GM12878 (cell line): ENCODE results near the gene CR2. TPM values are rescaled to one million over a fixed set of nuclear protein-coding genes. Genes with fewer than 3 reads are reported as not detected.

Experiments
- ATAC-seq: fragments of 200-7000 bp; cut with Tn5 transposase; 3 replicates; pipeline ENCODE4 v1.9.1; 2020; ENCODE audit warnings: mild to moderate bottlenecking, moderate library complexity
- BruUV-seq: library from RNA; stranded (reverse); fragments of 400-500 nt; replicated peaks from 2 replicates; lab custom pipeline; 2021; lab: Mats Ljungman, UMichigan
- CTCF ChIA-PET: fragments of 300-600 bp; sonication (Branson Sonifier 250); formaldehyde crosslinking; extraction: SDS; loops from one replicate; lab custom pipeline; 2021; ENCODE audit warnings: inconsistent platforms; lab: Yijun Ruan, JAX
- POLR2A ChIA-PET: fragments of 350-600 bp; formaldehyde crosslinking; extraction: SDS; loops from one replicate; lab custom pipeline; 2021; ENCODE audit warnings: inconsistent platforms; lab: Charles Lee
- RAD21 ChIA-PET: fragments of 300-600 bp; sonication (Branson Sonifier 250); formaldehyde crosslinking; loops from one replicate; lab custom pipeline; 2023; ENCODE audit warnings: antibody characterized with exemption; ENCODE audit not compliant: unreplicated experiment; lab: Charles Lee
- SMC1A ChIA-PET: fragments of 300-600 bp; sonication (Branson Sonifier 250); formaldehyde crosslinking; loops from one replicate; lab custom pipeline; 2023; ENCODE audit not compliant: unreplicated experiment, uncharacterized antibody; lab: Charles Lee
- DNase-seq: peaks from one replicate; pipeline ENCODE4 v3.0.0-alpha.2; 2011; ENCODE audit warnings: low read depth, low spot score
- FAIRE-seq: peaks from 3 replicates; lab custom pipeline; 2011; peaks lifted over from hg19 to GRCh38; lab: Jason Lieb, UNC
- H2AFZ ChIP-seq: 2 replicates; pipeline ENCODE4 v1.6.0; 2011; ENCODE audit warnings: low read depth, low read length, control low read depth; ENCODE audit not compliant: control insufficient read depth
- H3K27ac ChIP-seq: 2 replicates; pipeline ENCODE4 v1.5.1; 2011; ENCODE audit warnings: control low read depth; ENCODE audit not compliant: control insufficient read depth, insufficient read depth
- H3K27me3 ChIP-seq, 2 experiments: replicated peaks in 1 of 2; 2 replicates each; pipeline versions ENCODE4 v1.6.0 to v1.6.1; 2011; ENCODE audit warnings: low read length in 1 of 2; ENCODE audit not compliant: control insufficient read depth in 2 of 2, insufficient read depth in 2 of 2
- H3K36me3 ChIP-seq, 2 experiments: 2 replicates each; pipeline ENCODE4 v1.5.1; 2011; ENCODE audit warnings: low read length in 1 of 2; ENCODE audit not compliant: control insufficient read depth in 2 of 2, insufficient read depth in 2 of 2
- H3K4me1 ChIP-seq: 2 replicates; pipeline ENCODE4 v1.6.1; 2011; ENCODE audit warnings: mild to moderate bottlenecking, low read length, moderate library complexity, mixed read lengths; ENCODE audit not compliant: control insufficient read depth, insufficient read depth
- H3K4me2 ChIP-seq: 2 replicates; pipeline ENCODE4 v1.6.0; 2011; ENCODE audit warnings: control low read depth; ENCODE audit not compliant: control insufficient read depth, insufficient read depth
- H3K4me3 ChIP-seq: fragments of 200-600 bp; sonication (generic); 2 replicates; pipeline ENCODE4 v1.5.1; 2016
- H3K79me2 ChIP-seq: 2 replicates; pipeline ENCODE4 v1.6.0; 2011; ENCODE audit warnings: low read length; ENCODE audit not compliant: control insufficient read depth, insufficient read depth
- H3K9ac ChIP-seq: 2 replicates; pipeline ENCODE4 v1.8.0; 2011; ENCODE audit warnings: low read length, control low read depth, mixed read lengths; ENCODE audit not compliant: control insufficient read depth, insufficient read depth
- H3K9me3 ChIP-seq: replicated peaks from 3 replicates; pipeline ENCODE4 v1.5.1; 2011; ENCODE audit warnings: mild to moderate bottlenecking, low read length; ENCODE audit not compliant: control insufficient read depth, insufficient read depth
- H4K20me1 ChIP-seq: 2 replicates; pipeline ENCODE4 v1.6.0; 2011; ENCODE audit not compliant: control insufficient read depth, insufficient read depth
- BHLHE40 ChIP-seq, 2 experiments: fragments of 450-650 bp in 1 of 2; IDR thresholded peaks; 2 replicates each; pipeline ENCODE4 v1.6.1; 2011 to 2017; ENCODE audit warnings: low read depth in 2 of 2, borderline replicate concordance in 1 of 2, improper control_type of control experiment in 1 of 2, low read length in 1 of 2, mild to moderate bottlenecking in 1 of 2
- CHD1 ChIP-seq: IDR thresholded peaks from 2 replicates; pipeline ENCODE4 v1.6.1; 2012; ENCODE audit warnings: low read depth, low read length, improper control_type of control experiment
- KLF5 ChIP-seq: fragments of 450-650 bp; IDR thresholded peaks from 2 replicates; pipeline ENCODE4 v1.6.1; 2014; ENCODE audit warnings: mild to moderate bottlenecking; ENCODE audit not compliant: partially characterized antibody
- LARP7 ChIP-seq: fragments of 450-650 bp; IDR thresholded peaks from 2 replicates; pipeline ENCODE4 v1.6.1; 2017; ENCODE audit warnings: mild to moderate bottlenecking
- NFYA ChIP-seq: IDR thresholded peaks from 2 replicates; pipeline ENCODE4 v1.6.1; 2011; ENCODE audit warnings: low read depth, mild to moderate bottlenecking, low read length, improper control_type of control experiment, borderline replicate concordance
- SRF ChIP-seq, 2 experiments: IDR thresholded peaks; 2 replicates each; pipeline ENCODE4 v1.6.1; 2011; ENCODE audit warnings: low read depth in 2 of 2, low read length in 2 of 2, mild to moderate bottlenecking in 1 of 2, moderate library complexity in 1 of 2
- WGBS: methylation state at CpG from one replicate; pipeline ENCODE4 v1.1.6; 2016; ENCODE audit warnings: low lambda C conversion rate; ENCODE audit not compliant: insufficient replicate concordance, insufficient coverage; ENCODE audit errors: missing lambda C conversion rate; 5-methylcytosine and 5-hydroxymethylcytosine counted together
- in situ Hi-C: fragments of 300-500 bp; cut with MboI; formaldehyde crosslinking; loops from 9 replicates; pipeline ENCODE4 v1.14.3; 2018; ENCODE audit warnings: mixed read lengths
- intact Hi-C: fragments of 100-400 bp; cut with micrococcal nuclease; formaldehyde crosslinking; loops from one replicate; pipeline ENCODE4 v1.14.2; 2022; ENCODE audit not compliant: unreplicated experiment
- polyA plus RNA-seq, 11 experiments: library from polyadenylated mRNA; depleted of rRNA in 4 of 11; unstranded in 6 of 11; stranded (reverse) in 5 of 11; fragments of >200 nt; fragmentation: Nextera tagmentation in 4 of 11; fragmentation: Illumina TruSeq in 1 of 11; extraction: Ambion mirVana in 4 of 11; extraction: Trizol in 1 of 11; gene quantifications; 1 replicate in 1 of 11; 2 replicates in 10 of 11; pipeline versions ENCODE4 v1.2.1 to v1.2.3, GENCODE V29; 2011 to 2016; ENCODE audit warnings: inconsistent platforms in 2 of 11, missing spikeins in 2 of 11, low read depth in 1 of 11
- total RNA-seq, 4 experiments: library from RNA; depleted of rRNA in 3 of 4; stranded (reverse); fragments of >200 nt in 3 of 4; fragmentation: Illumina TruSeq in 1 of 4; extraction: Trizol in 1 of 4; gene quantifications; 2 replicates each; pipeline versions ENCODE4 v1.2.1 to v1.2.3, GENCODE V29; 2013 to 2021
- TF ChIP-seq, protein P1 (sequence below): fragments of 450-650 bp; IDR thresholded peaks from 2 replicates; pipeline ENCODE4 v1.6.1; 2017; ENCODE audit warnings: low read depth, mild to moderate bottlenecking, moderate library complexity
- TF ChIP-seq, protein P2 (sequence below): fragments of 450-650 bp; IDR thresholded peaks from 2 replicates; pipeline ENCODE4 v1.6.1; 2017; ENCODE audit warnings: mild to moderate bottlenecking, moderate library complexity
- TF ChIP-seq, protein P3 (sequence below): fragments of 450-650 bp; IDR thresholded peaks from 2 replicates; pipeline ENCODE4 v1.6.1; 2017; ENCODE audit warnings: mild to moderate bottlenecking, moderate library complexity
- TF ChIP-seq, protein P4 (sequence below): fragments of 450-650 bp; IDR thresholded peaks from 2 replicates; pipeline ENCODE4 v1.6.1; 2017; ENCODE audit warnings: borderline replicate concordance
- TF ChIP-seq, protein P5 (sequence below): fragments of 450-650 bp; IDR thresholded peaks from 2 replicates; pipeline ENCODE4 v1.6.1; 2016; ENCODE audit warnings: mild to moderate bottlenecking

Gene CR2
- total and polyA plus RNA-seq, 10 of the 15 experiments (the other 5 are each of a cell fraction or from before 2014, with no cell fraction given), result 2.2 to 72.8 (median 50.6) TPM

DNA sequence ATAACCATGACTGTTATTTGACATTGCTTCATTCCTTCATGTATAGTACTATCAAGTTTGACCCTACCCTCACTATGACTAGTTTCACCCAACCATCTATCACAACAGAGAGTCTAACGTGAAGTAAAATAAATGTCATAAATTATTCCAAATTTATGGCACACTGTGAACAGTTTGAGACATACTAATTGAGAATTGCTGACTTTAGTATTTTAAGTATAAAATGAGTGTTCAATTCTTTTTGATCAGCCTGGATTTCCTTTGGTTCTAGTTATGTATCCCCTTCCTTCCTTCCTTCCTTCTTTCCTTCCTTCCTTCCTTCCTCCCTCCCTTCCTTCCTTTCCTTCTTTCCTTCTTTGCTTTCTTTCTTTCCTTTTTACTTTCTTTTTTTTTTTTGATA is 56.3 kb downstream of the CR2 start:
- Histone ChIP-seq H3K27me3 (no peaks in the 10 kb centered on the region), H4K20me1 (no peaks in the 10 kb centered on the region), H2AFZ (no peak overlapping the region), H3K27ac (no peak overlapping the region), H3K4me1 (no peaks in the 10 kb centered on the region), H3K9me3 (no peaks in the 10 kb centered on the region), H3K9ac (no peak overlapping the region), H3K36me3 (no peaks in the 10 kb centered on the region), H3K79me2 (no peaks in the 10 kb centered on the region), H3K4me3 (no peak overlapping the region), H3K4me2 (no peak overlapping the region)
- WGBS, result 96% methylated on average over 1 of the region's 1 CpG
- in situ Hi-C loops (no loop called here), intact Hi-C loops (no loop called here)
- RAD21 ChIA-PET, result no interaction called here
- CTCF ChIA-PET, result interaction anchor here (1.5 kb wide), 1 partner anchor 11 kb away, joined by 6 read pairs; no protein-coding TSS in a partner anchor
- ATAC-seq, result no peak
- DNase-seq, result no peak
- FAIRE-seq, result no peak
- no TSS peak for BruUV-seq
- SMC1A ChIA-PET, result no interaction called here
- POLR2A ChIA-PET, result no interaction called here
- TF ChIP-seq, protein P1, sequence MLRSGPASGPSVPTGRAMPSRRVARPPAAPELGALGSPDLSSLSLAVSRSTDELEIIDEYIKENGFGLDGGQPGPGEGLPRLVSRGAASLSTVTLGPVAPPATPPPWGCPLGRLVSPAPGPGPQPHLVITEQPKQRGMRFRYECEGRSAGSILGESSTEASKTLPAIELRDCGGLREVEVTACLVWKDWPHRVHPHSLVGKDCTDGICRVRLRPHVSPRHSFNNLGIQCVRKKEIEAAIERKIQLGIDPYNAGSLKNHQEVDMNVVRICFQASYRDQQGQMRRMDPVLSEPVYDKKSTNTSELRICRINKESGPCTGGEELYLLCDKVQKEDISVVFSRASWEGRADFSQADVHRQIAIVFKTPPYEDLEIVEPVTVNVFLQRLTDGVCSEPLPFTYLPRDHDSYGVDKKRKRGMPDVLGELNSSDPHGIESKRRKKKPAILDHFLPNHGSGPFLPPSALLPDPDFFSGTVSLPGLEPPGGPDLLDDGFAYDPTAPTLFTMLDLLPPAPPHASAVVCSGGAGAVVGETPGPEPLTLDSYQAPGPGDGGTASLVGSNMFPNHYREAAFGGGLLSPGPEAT, result no peak
- TF ChIP-seq, protein P2, sequence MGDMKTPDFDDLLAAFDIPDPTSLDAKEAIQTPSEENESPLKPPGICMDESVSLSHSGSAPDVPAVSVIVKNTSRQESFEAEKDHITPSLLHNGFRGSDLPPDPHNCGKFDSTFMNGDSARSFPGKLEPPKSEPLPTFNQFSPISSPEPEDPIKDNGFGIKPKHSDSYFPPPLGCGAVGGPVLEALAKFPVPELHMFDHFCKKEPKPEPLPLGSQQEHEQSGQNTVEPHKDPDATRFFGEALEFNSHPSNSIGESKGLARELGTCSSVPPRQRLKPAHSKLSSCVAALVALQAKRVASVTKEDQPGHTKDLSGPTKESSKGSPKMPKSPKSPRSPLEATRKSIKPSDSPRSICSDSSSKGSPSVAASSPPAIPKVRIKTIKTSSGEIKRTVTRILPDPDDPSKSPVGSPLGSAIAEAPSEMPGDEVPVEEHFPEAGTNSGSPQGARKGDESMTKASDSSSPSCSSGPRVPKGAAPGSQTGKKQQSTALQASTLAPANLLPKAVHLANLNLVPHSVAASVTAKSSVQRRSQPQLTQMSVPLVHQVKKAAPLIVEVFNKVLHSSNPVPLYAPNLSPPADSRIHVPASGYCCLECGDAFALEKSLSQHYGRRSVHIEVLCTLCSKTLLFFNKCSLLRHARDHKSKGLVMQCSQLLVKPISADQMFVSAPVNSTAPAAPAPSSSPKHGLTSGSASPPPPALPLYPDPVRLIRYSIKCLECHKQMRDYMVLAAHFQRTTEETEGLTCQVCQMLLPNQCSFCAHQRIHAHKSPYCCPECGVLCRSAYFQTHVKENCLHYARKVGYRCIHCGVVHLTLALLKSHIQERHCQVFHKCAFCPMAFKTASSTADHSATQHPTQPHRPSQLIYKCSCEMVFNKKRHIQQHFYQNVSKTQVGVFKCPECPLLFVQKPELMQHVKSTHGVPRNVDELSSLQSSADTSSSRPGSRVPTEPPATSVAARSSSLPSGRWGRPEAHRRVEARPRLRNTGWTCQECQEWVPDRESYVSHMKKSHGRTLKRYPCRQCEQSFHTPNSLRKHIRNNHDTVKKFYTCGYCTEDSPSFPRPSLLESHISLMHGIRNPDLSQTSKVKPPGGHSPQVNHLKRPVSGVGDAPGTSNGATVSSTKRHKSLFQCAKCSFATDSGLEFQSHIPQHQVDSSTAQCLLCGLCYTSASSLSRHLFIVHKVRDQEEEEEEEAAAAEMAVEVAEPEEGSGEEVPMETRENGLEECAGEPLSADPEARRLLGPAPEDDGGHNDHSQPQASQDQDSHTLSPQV, result no peak
- TF ChIP-seq, protein P3, sequence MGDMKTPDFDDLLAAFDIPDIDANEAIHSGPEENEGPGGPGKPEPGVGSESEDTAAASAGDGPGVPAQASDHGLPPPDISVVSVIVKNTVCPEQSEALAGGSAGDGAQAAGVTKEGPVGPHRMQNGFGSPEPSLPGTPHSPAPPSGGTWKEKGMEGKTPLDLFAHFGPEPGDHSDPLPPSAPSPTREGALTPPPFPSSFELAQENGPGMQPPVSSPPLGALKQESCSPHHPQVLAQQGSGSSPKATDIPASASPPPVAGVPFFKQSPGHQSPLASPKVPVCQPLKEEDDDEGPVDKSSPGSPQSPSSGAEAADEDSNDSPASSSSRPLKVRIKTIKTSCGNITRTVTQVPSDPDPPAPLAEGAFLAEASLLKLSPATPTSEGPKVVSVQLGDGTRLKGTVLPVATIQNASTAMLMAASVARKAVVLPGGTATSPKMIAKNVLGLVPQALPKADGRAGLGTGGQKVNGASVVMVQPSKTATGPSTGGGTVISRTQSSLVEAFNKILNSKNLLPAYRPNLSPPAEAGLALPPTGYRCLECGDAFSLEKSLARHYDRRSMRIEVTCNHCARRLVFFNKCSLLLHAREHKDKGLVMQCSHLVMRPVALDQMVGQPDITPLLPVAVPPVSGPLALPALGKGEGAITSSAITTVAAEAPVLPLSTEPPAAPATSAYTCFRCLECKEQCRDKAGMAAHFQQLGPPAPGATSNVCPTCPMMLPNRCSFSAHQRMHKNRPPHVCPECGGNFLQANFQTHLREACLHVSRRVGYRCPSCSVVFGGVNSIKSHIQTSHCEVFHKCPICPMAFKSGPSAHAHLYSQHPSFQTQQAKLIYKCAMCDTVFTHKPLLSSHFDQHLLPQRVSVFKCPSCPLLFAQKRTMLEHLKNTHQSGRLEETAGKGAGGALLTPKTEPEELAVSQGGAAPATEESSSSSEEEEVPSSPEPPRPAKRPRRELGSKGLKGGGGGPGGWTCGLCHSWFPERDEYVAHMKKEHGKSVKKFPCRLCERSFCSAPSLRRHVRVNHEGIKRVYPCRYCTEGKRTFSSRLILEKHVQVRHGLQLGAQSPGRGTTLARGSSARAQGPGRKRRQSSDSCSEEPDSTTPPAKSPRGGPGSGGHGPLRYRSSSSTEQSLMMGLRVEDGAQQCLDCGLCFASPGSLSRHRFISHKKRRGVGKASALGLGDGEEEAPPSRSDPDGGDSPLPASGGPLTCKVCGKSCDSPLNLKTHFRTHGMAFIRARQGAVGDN, result no peak
- TF ChIP-seq CHD1, result no peak
- TF ChIP-seq, protein P4, sequence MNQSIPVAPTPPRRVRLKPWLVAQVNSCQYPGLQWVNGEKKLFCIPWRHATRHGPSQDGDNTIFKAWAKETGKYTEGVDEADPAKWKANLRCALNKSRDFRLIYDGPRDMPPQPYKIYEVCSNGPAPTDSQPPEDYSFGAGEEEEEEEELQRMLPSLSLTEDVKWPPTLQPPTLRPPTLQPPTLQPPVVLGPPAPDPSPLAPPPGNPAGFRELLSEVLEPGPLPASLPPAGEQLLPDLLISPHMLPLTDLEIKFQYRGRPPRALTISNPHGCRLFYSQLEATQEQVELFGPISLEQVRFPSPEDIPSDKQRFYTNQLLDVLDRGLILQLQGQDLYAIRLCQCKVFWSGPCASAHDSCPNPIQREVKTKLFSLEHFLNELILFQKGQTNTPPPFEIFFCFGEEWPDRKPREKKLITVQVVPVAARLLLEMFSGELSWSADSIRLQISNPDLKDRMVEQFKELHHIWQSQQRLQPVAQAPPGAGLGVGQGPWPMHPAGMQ, result no peak
- no peak for TF ChIP-seq BHLHE40 (IDR thresholded peaks at IDR 0.05; ENCODE audit: borderline replicate concordance in 1 of 2, low read depth in 2 of 2, low read length in 1 of 2)
- TF ChIP-seq LARP7, result no peak
- TF ChIP-seq KLF5, result no peak
- TF ChIP-seq, protein P5, sequence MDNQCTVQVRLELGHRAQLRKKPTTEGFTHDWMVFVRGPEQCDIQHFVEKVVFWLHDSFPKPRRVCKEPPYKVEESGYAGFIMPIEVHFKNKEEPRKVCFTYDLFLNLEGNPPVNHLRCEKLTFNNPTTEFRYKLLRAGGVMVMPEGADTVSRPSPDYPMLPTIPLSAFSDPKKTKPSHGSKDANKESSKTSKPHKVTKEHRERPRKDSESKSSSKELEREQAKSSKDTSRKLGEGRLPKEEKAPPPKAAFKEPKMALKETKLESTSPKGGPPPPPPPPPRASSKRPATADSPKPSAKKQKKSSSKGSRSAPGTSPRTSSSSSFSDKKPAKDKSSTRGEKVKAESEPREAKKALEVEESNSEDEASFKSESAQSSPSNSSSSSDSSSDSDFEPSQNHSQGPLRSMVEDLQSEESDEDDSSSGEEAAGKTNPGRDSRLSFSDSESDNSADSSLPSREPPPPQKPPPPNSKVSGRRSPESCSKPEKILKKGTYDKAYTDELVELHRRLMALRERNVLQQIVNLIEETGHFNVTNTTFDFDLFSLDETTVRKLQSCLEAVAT, result no peak
- TF ChIP-seq NFYA, result no peak
- no peak for TF ChIP-seq SRF (IDR thresholded peaks at IDR 0.05; ENCODE audit: low read depth in 2 of 2, low read length in 2 of 2)
